ENCODE results near the gene CCDC71.

Gene CCDC71

DNA sequence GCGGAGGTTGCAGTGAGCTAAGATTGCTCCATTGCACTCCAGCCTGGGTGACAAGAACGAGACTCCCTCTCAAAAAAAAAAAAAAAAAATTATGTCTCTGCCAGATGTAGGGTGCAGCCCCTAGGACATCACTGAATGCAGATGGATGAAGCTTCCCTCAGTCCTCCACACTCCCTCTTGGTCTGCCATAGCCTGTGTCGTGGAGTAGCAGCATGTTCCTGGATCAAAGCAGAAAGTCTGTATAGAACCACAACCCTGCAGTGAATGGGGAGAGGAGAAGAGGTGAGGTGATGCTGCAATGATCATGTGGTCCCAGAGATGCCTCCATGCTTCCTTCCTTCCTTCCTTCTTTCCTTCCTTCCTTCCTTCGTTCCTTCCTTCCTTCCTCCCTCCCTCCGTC, 18.0 kb downstream of the CCDC71 start:
- peak overlapping the region in 5 of 11 experiments; percentile 14 to 39 (median 19); a peak in 4 of 22 replicates for H3K4me2 ChIP-seq
- no peaks in the 10 kb centered on the region for H3K36me3 ChIP-seq
- H3K27ac ChIP-seq, result no peak overlapping the region
- no peak for TF ChIP-seq Cebpa-rat (IDR thresholded peaks at IDR 0.05)
- no peaks in the 10 kb centered on the region for H4K20me1 ChIP-seq
- peaks cover 0 to 6% (median 2%) of the 10 kb centered on the region in 10 experiments; a peak in 4 of 20 replicates for H3K4me1 ChIP-seq
- no peak overlapping the region for H3K4me3 ChIP-seq
- H3K9ac ChIP-seq, result no peak overlapping the region
- no peaks in the 10 kb centered on the region for H3K27me3 ChIP-seq
- peaks cover 0 to 10% (median 7%) of the 10 kb centered on the region in 11 experiments; a peak in 9 of 22 replicates for H3K9me3 ChIP-seq (replicated peaks in 1 of 11)

DNA sequence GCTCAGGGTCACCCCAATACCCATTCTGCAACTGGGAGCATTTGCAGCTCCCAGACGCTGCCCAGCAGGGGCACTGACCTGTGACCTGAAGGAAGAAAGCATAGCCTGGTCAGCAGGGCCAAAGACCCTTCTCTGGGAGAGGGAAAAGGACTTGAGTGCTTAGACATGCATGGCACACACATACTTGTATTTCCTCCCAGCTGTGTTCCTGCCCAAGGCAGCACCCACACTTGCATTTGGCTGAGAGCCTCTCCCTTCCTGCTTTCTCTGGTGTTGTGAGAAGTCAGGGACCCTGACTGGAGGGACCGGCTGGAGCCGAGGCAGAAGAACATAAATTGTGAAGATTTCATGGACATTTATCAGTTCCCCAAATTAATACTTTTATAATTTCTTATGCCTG, 26.1 kb downstream of the CCDC71 start:
- H4K20me1 ChIP-seq, result no peaks in the 10 kb centered on the region
- no peak overlapping the region for H3K4me3 ChIP-seq
- H3K27ac ChIP-seq, result no peak overlapping the region
- H3K36me3 ChIP-seq, result no peaks in the 10 kb centered on the region
- no peak overlapping the region for H3K9ac ChIP-seq
- TF ChIP-seq Cebpa-rat (IDR thresholded peaks at IDR 0.05), result no peak
- peaks cover 23 to 35% (median 30%) of the 10 kb centered on the region in 11 experiments for H3K9me3 ChIP-seq (replicated peaks in 1 of 11)
- no peak overlapping the region for H3K4me2 ChIP-seq
- no peaks in the 10 kb centered on the region for H3K27me3 ChIP-seq
- no peaks in the 10 kb centered on the region for H3K4me1 ChIP-seq

DNA sequence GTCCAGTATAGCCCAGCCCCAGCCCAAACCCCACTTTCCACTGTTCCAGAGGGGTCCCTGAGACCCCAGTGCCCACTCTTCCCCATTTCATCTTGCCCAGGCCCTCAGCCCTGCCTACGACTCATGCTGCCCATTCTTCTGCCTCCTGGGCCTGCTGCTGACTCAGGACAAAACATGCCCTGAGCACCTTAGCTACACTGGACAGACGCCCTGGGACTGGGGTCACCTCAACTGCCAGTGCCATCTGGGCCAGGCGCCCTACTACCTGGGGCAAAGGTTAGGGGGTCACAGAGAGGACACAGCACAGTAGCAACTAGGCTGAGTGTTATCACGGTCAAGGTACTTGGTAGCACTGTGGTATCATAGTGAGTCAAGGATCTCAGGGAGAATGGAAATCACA, 30.6 kb downstream of the CCDC71 start:
- Histone ChIP-seq H4K20me1 (no peaks in the 10 kb centered on the region), H3K27me3 (no peaks in the 10 kb centered on the region), H3K9me3 (replicated peaks in 1 of 11) (peaks cover 0 to under 1% (median 0%) of the 10 kb centered on the region in 11 experiments; a peak in 4 of 22 replicates), H3K9ac (no peak overlapping the region), H3K4me1 (peaks cover 0 to 6% (median 2%) of the 10 kb centered on the region in 10 experiments; a peak in 4 of 20 replicates), H3K4me2 (no peak overlapping the region), H3K4me3 (no peak overlapping the region), H3K27ac (no peak overlapping the region), H3K36me3 (no peaks in the 10 kb centered on the region)
- TF ChIP-seq Cebpa-rat (IDR thresholded peaks at IDR 0.05), result no peak

DNA sequence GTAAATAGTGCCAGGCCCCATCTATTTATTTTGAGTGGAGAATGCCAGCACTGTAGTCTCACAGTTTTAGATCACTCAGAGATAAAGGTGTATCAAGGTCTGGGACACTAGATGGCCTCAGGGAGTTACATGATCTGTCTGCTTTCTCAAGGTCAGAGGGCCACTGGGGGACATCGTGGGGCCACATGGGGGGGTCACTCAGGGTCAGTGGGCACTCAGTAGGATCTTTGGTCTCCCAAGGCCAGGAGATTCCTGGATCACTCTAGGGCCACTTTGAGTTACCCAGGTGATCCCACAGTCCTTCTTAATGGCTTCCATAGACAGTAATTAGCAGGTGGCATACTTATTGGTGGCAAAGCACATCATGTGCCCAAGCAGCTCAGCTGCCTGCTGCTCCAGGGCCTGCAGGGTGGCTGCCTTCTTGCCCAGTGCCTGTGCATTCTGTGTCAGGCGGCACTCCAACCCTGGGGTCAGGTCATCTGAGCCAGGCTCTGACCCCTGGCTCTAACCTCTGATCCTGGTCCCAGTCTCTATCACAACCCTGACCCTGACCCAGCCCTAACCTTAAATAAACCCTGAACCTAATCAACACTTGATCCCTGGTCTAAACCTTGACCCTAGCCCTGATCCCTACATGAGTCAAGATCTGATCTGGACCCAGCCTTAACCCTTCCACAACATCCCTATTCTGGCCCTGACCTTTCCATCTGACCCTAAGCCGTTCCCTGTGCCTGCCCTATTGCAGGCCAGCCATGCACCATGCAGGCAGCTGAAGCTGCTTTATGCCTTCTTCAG, 31.5 kb downstream of the CCDC71 start:
- H3K4me2 ChIP-seq, result no peak overlapping the region
- H3K36me3 ChIP-seq, result no peaks in the 10 kb centered on the region
- TF ChIP-seq Cebpa-rat (IDR thresholded peaks at IDR 0.05), result no peak
- no peaks in the 10 kb centered on the region for H4K20me1 ChIP-seq
- no peak overlapping the region for H3K27ac ChIP-seq
- H3K9ac ChIP-seq, result no peak overlapping the region
- no peaks in the 10 kb centered on the region for H3K9me3 ChIP-seq (replicated peaks in 1 of 11)
- no peak overlapping the region for H3K4me3 ChIP-seq
- H3K27me3 ChIP-seq, result no peaks in the 10 kb centered on the region
- H3K4me1 ChIP-seq, result peaks cover 0 to 6% (median 2%) of the 10 kb centered on the region in 10 experiments; a peak in 4 of 20 replicates

DNA sequence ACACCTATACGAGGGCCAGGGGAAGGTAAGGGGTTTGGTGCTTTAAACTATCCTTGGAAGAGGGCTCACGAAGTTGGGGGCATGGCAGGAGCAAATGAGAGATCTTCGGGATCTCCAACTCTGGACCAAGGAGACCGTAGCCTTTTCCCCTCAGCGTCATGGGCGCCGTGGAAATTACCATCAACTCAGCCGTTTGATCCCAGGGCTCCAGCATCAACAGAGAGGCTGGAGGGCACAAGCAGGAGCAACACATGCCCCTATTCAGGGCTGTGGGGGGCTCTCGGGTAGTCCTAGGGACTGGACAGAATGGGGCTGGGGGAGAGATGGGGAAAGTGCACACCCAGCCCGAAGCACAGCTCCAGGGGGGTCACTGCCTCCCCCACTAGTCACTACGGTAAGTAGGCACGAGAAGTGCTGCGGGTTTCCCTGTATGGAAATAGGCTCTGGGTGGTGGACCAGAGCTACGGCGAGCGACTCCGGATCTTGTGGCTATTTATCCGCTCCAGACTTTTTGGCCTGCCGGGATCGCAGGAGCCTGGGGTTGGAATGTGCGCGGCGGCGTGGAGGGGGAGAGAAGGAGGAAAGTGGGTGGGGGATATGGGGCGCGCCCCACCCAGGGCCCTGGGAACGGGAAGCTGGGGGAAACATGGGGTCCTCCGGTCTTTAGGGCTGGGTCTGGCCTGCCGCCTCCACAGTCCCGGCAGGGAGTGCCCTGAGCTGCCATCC, 32.7 kb downstream of the CCDC71 start:
- Histone ChIP-seq H3K27ac (peak overlapping the region in 1 of 11 experiments; percentile 51; a peak in 3 of 22 replicates), H3K4me1 (peaks cover 0 to 10% (median 2%) of the 10 kb centered on the region in 10 experiments; a peak in 5 of 20 replicates), H3K4me3 (peak overlapping the region in 2 of 10 experiments; percentile 42 to 44; a peak in 1 of 20 replicates), H3K4me2 (peak overlapping the region; percentile 34 to 69 (median 52); a peak in 20 of 22 replicates), H4K20me1 (no peaks in the 10 kb centered on the region), H3K27me3 (no peaks in the 10 kb centered on the region), H3K36me3 (no peaks in the 10 kb centered on the region), H3K9me3 (replicated peaks in 1 of 11) (no peaks in the 10 kb centered on the region), H3K9ac (peak overlapping the region in 7 of 11 experiments; percentile 11 to 66 (median 46); a peak in 7 of 22 replicates)
- TF ChIP-seq Cebpa-rat (IDR thresholded peaks at IDR 0.05), result no peak

- Histone ChIP-seq H3K36me3 (no peaks in the 10 kb centered on the region), H3K4me3 (peak within 1 kb of the TSS in 2 of 10 experiments; percentile 42 to 44; a peak in 1 of 20 replicates), H3K4me2 (peak within 1 kb of the TSS; percentile 34 to 69 (median 52); a peak in 20 of 22 replicates), H3K4me1 (peaks cover 0 to 10% (median 2%) of the 10 kb centered on the region in 10 experiments; a peak in 5 of 20 replicates), H4K20me1 (no peaks in the 10 kb centered on the region), H3K9ac (peak within 1 kb of the TSS in 7 of 11 experiments; percentile 11 to 66 (median 46); a peak in 7 of 22 replicates), H3K27ac (peak within 1 kb of the TSS in 1 of 11 experiments; percentile 51; a peak in 3 of 22 replicates), H3K27me3 (no peaks in the 10 kb centered on the region), H3K9me3 (replicated peaks in 1 of 11) (no peaks in the 10 kb centered on the region)
- TF ChIP-seq Cebpa-rat (IDR thresholded peaks at IDR 0.05), result no peak
Measured at GRCh38 chr3:49132437-49133225, 33.5 kb downstream of the CCDC71 start, which contains the start of gene LAMB2. Gene LAMB2 (minus strand): TSS chr3:49133050. CDS start chr3:49132867, 183 bp downstream.

DNA sequence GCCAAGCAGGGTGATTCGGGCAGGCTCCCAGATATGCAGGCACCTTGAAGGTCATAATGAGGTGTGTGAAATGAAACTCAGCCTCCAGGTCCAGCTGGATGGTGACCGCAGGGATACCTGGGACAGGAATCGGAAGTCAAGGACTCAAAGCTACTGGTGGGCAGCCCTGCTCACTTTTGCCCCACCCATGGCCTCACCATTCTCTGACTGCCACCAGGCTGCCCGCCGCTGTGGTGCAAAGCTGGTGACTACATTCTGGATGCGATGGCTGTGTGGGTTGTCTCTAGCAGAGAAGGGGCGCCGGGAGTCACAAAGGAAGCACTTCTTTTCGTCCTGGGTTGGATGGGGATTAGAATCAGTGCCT, 34.1 kb downstream of the CCDC71 start:
- no peak overlapping the region for H3K4me2 ChIP-seq
- no peaks in the 10 kb centered on the region for H4K20me1 ChIP-seq
- peaks cover 0 to 10% (median 2%) of the 10 kb centered on the region in 10 experiments; a peak in 5 of 20 replicates for H3K4me1 ChIP-seq
- no peaks in the 10 kb centered on the region for H3K9me3 ChIP-seq (replicated peaks in 1 of 11)
- H3K9ac ChIP-seq, result no peak overlapping the region
- no peaks in the 10 kb centered on the region for H3K36me3 ChIP-seq
- H3K27me3 ChIP-seq, result no peaks in the 10 kb centered on the region
- no peak for TF ChIP-seq Cebpa-rat (IDR thresholded peaks at IDR 0.05)
- H3K27ac ChIP-seq, result no peak overlapping the region
- H3K4me3 ChIP-seq, result no peak overlapping the region

DNA sequence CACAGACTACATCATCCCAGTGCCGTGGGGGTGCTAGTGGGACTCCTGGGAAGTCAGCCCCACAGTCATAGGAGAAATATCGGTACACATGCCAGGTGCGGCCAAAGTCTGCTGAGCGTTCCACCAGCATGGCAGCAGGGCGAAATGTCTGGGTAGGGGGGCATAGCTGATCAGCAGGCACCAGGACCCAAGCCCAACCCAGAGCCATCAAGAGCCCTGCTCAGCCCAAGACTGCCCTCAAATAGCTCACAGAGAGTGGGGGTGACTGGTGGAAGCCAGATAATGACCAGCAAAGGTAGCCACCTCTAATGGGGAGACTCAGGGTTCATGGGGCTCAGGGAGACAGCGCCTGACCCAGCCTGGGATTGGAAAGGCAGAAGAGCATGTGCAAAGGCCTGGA, 34.6 kb downstream of the CCDC71 start:
- H3K4me2 ChIP-seq, result no peak overlapping the region

More for the DNA sequence above, 34.6 kb downstream of the CCDC71 start:
- H3K9ac ChIP-seq, result no peak overlapping the region
- H3K27me3 ChIP-seq, result no peaks in the 10 kb centered on the region
- H3K36me3 ChIP-seq, result no peaks in the 10 kb centered on the region
- H4K20me1 ChIP-seq, result no peaks in the 10 kb centered on the region
- TF ChIP-seq Cebpa-rat (IDR thresholded peaks at IDR 0.05), result no peak
- H3K4me3 ChIP-seq, result no peak overlapping the region
- H3K4me1 ChIP-seq, result peaks cover 0 to 10% (median 2%) of the 10 kb centered on the region in 10 experiments; a peak in 5 of 20 replicates
- H3K9me3 ChIP-seq (replicated peaks in 1 of 11), result no peaks in the 10 kb centered on the region
- H3K27ac ChIP-seq, result no peak overlapping the region
